HFF-Myc (cell line): ENCODE data around the gene XPO4.

Experiments
- DNase-seq: peaks from one replicate; pipeline ENCODE4 v3.0.0-alpha.2; 2011; ENCODE audit warnings: low read depth; ENCODE audit errors: extremely low read depth
- H3K4me3 ChIP-seq: replicated peaks from 2 replicates; pipeline ENCODE4 v1.5.1; 2011; ENCODE audit warnings: low read depth, mild to moderate bottlenecking, control low read depth, low read length
- CTCF ChIP-seq: IDR thresholded peaks from 2 replicates; pipeline ENCODE4 v1.5.1; 2012; ENCODE audit warnings: mild to moderate bottlenecking, low read depth, low read length, control low read depth; ENCODE audit errors: missing control alignments

The XPO4 gene

GRCh38 chr13:20840568-20840967, 62.0 kb downstream of the XPO4 start:
- no peak for TF ChIP-seq CTCF
- no peak for DNase-seq
- no peak overlapping the region for H3K4me3 ChIP-seq

GRCh38 chr13:20833900-20834679, 68.5 kb downstream of the XPO4 start:
- TF ChIP-seq CTCF: no peak
- H3K4me3 ChIP-seq: no peak overlapping the region
- DNase-seq: no peak

GRCh38 chr13:20832861-20833260, 69.7 kb downstream of the XPO4 start:
- H3K4me3 ChIP-seq: no peak overlapping the region
- TF ChIP-seq CTCF: no peak
- no peak for DNase-seq

GRCh38 chr13:20831933-20832332, 70.6 kb downstream of the XPO4 start:
- no peak for DNase-seq
- no peak overlapping the region for H3K4me3 ChIP-seq
- no peak for TF ChIP-seq CTCF

- H3K4me3 ChIP-seq: no peak overlapping the region
- no peak for DNase-seq
- TF ChIP-seq CTCF: no peak
Measured at GRCh38 chr13:20831254-20831653, 71.3 kb downstream of the XPO4 start.

GRCh38 chr13:20828539-20829364, 73.8 kb downstream of the XPO4 start:
- H3K4me3 ChIP-seq: no peak overlapping the region
- peak; percentile 16 for DNase-seq

More at GRCh38 chr13:20828539-20829364, 73.8 kb downstream of the XPO4 start:
- TF ChIP-seq CTCF: peak; percentile 80
